Amniotic stem cell (primary cell): ENCODE measurements around the gene PFKFB3.

Source experiments
- DNase-seq: peaks from one replicate; lab custom pipeline; 2025; lab: John Stamatoyannopoulos, UW

The PFKFB3 gene

DNA sequence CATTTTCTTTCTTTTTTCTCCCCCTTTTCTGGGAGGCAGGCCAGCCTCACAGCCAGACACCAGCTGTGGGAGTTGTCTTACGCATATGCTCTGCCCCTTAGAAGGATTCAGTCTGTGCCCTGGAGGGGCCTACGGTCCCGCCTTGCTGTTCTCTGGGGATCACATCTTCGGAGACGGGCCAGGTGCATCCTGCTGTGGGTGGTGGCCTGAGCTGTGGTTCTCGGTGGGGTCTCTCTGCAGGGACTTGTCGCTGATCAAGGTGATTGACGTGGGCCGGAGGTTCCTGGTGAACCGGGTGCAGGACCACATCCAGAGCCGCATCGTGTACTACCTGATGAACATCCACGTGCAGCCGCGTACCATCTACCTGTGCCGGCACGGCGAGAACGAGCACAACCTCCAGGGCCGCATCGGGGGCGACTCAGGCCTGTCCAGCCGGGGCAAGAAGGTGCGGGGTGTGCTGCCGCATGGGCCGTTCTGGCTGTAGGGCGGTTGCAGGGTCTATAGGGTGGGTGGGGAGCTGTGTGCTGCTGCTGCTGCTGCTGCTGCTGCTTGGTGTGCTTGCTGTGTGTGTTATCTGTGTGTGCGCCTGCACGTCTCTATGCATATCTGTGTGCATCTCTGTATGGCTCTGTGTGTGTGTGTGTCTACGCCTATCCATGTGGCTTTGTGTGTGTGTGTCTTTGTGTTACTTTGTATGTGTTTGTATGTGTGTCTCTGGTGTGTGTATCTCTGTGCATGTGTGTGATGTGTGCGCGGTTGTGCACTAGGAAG is 17.9 kb downstream of the PFKFB3 start:
- DNase-seq: no peak

DNA sequence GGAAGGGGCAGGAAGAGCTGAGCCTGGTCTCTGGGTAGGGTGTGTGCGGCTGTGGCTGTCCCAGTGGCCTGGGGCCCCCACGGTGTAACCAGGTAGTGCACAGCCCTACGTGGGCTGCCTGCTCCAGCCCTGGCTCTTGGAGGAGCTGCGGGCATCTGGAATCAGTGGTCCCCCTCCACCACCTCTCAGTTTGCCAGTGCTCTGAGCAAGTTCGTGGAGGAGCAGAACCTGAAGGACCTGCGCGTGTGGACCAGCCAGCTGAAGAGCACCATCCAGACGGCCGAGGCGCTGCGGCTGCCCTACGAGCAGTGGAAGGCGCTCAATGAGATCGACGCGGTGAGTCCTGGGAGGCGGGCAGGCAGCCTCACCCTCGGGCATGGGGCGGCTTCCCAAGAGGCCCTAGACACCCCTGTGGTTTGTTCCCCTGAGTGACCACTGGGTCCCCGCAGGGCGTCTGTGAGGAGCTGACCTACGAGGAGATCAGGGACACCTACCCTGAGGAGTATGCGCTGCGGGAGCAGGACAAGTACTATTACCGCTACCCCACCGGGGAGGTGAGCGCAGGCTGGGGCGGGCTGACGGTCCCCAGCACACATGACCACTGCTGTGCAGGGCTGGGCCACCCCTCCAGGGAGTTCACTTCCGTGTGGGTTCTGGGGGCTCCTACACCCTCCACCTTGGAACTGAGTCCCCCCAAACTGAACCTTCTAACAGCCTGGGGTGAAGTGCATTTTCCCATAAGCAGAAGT is 18.6 kb downstream of the PFKFB3 start:
- no peak for DNase-seq

DNA sequence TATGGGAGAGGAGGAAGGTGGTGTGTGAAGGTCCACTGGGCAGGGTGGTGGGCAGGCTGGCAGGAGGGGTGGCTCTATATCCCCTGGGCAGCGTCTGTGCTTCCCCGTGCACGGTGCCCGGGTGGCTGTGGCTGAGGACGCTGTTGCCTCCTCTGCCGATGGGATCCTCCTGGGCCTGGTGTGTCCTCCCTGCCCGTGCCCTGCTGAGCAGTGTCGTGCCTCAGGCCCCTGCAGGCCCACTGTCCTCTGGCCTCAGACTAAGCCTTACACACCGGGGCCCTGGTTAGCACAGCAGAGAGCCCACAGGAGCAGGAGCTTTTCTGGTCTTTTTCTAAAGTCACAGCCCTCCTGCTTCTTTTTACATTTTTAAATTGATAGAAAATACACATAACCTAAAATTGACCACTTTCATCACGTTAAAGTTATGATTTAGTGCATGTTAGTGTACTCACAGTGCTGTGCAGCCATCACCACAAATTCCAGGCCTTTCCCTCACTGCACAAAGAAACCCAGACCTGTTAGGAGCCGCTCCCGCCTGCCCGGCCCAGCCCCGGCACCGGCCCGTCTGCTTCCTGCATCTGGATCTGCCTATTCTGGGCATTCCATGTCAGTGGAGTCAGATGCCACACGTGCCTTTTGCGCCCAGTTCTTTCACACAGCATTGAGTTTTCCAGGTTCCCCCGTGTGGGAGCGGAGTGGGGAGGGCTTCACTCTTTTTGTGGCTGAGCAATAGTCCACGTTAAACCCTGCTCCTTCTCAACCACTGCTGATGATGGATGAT is 19.4 kb downstream of the PFKFB3 start:
- no peak for DNase-seq

DNA sequence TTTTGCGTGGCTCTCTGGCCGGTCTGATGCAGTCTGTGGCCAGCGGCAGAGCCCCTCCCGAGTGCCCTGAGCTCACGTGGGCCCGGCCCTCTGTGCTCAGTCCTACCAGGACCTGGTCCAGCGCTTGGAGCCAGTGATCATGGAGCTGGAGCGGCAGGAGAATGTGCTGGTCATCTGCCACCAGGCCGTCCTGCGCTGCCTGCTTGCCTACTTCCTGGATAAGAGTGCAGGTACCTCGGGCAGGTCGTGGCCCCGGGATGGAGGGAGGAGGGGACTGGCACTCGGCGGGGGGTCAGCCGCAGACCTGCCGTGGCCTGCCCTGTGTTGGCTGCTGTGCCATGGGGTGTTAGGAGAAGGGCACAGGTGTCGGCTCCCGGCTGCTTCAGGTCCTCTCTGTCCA is 20.0 kb downstream of the PFKFB3 start:
- no peak for DNase-seq

DNA sequence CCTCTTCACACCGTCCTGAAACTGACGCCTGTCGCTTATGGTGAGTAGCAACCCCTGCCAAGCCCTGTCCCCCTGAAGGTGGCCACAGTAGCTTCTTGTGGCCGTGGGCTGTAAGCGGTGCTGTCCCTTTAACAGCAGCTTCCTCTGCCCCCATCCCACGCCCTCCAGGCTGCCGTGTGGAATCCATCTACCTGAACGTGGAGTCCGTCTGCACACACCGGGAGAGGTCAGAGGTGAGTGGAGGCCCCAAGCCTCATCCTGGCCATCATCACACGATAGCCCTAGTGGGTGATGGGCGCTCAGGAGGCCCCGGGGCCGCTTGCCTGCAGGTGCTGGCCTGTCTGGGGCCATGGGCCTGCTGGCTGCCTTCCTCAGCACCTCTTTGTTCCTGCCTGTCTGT is 21.2 kb downstream of the PFKFB3 start:
- DNase-seq: no peak

DNA sequence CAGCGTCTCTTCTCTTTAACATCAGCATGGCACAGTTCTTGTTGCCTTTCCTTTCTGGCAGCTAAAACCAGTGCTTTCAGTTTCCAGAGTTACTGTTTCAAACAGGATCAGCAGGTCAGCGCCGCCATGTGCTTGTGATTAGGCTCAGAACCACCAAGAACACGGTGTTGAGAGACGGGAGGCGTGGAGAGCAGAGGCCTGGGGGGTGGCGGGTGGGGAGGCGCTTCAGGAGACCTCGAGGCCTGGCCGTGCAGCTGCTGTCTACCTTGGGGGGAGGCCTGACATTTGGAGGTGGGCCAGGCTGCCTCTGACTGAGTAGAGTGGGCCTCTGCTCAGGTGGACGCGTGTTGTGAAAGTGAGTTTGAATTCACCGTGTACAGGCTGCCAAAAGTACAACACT is 22.0 kb downstream of the PFKFB3 start:
- DNase-seq: no peak

DNA sequence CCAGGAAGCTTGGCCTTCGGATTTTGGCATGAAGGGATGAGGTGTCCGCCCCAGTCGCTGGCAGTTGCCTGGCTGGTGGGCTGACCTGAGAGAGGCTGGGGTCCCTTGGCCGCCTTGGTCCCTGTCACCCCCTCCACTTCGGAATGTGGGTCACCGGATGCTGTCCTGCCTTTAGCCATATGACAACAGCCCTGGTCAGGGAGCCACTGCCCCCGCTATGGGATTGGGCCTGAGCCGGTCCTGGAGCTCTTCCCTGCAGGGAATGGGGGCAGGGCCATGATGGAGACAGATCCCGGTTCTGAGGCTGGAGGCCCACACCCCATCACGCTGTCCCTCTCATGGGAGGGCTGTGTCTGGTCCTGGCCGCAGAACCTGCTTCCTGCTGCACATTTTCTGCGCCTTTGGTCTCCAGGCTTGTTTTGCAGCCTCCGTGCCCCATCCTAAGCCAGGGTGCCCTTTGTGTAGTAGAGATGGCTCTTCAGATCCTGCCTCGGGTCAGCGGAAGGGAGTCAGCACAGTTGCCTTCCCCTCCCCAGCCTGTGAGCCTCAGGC is 22.6 kb downstream of the PFKFB3 start:
- DNase-seq: no peak

DNA sequence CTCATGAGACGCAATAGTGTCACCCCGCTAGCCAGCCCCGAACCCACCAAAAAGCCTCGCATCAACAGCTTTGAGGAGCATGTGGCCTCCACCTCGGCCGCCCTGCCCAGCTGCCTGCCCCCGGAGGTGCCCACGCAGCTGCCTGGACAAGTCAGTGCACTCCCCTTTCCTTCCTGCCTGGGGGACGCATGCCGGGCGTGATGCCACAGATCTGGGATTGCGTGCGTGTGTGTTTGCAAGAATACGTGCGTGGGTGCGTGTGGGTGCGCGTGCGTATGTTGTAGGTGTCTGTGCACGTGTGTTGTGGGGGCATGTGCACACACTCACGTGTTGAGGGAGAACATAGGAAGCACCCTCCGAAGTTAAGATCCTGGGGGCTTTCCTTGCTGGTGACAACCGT is 23.5 kb downstream of the PFKFB3 start:
- no peak for DNase-seq

DNA sequence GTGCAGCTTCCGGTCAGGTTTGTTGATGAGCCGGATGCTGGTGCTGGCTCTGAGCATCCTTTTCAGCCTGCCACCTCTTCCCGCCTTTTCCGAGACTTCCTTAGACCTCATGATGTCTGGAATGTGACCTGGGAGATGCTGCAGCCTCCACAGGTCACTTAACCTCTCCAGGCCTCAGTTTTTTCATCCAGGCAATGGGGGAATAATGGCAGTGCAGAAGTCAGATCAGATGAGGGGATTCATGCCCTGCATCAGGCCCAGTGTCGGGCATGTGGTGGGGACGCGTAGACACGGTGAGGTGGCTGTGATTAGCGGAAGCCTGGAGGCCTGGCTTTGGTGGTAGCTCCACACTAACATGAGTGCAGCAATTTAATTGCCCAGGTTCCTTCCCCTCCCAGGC is 24.6 kb downstream of the PFKFB3 start:
- DNase-seq: no peak

DNA sequence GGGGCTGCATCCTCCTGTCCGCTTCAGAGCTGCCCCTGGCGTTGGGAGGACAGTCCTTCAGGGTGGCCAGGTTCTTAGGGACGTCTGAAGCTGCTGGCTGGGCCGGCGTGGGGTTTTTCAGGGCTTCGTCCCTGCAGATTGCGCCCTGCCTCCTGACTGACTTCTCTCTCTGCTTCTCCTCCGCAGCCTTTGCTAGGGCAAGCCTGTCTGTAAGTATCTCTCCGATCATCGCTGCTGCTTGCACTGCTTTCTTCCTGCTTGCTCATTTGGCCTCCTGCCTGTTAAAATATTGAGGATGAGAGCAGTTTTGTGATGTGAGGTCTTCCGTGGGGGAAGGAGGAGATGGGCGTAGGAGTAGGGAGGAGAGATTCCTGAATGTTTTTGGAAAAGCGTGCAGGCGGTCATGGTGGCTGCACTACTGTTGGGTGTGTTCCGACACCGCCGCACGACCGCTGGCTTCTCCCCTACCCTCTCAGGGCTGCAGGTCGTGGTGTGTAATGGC is 25.3 kb downstream of the PFKFB3 start:
- DNase-seq: peak; percentile 59

DNA sequence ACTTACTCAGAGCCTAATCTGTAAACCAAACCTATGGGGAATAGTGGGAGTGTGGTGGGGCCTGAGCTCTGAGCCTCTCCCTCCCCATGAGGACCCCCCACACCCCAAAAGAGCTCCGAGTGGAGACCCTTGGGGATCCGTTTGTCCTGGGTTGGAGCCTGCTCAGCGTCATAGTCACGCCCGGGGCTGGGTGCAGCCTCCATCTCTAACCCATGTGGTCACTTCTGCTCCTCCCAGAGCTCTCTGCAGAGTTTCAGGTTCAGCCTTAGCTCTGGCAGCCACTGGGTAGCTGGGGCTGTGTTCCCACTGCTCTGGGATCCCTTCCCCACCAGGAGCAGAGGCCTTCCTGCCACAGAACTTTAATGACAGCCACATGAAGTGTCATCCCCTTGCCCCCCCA is 25.9 kb downstream of the PFKFB3 start:
- no peak for DNase-seq

DNA sequence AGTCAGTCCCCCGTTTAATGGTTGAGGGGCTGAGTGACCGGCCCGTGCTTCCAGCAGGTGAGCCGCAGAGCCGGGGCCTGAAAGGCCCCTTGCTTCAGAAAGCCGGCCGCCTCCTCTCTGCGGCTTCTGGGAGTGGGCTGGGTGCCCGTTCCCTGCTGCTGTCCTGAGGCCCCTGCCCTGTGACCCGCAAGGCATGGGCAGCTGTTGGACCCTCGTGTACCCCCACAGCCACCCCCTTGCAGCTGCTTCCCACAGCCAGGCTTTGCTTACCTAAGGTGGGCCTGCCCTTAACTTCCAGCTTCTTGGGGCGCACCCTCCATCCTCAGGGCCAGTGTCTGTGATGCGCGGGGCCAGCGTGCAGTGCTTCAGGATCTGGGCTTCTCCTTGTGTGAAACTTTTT is 26.6 kb downstream of the PFKFB3 start:
- DNase-seq: no peak

DNA sequence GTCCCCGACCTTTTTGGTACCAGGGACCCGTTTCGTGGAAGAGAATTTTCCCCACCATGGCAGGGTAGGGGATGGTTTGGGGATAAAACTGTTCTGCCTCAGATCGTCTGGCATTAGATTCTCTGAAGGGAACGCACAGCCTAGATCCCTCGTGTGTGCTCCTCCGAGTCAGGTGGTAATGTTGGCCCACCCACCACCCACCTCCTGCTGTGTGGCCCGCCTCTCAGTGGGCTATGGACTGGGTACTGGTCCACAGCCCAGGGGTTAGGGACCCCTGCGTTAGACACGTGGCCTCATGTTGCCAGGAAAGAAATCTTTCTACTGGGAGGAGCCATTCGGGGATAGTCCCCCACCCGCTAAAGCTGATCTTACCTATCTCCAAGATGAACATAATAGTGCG is 27.0 kb downstream of the PFKFB3 start:
- DNase-seq: no peak

DNA sequence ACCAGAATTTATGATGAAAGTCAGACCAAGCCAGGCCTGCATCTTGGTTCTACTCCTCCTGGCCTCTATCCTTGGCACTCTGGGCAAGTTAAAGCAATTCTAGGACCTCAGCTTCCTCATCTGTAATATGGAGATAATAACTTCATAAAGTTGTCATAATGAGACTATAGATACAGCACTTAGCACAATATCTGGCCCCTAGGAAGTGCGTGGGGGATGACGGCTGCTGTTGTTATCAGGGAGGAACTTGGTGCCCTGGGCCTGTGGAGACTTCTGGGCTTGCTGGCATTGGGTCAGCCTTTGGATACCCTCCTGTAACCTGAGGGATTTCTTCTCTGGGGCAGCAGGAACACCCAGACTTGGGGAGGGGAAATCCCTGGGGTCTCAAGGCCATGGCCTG is 27.6 kb downstream of the PFKFB3 start:
- DNase-seq: no peak

DNA sequence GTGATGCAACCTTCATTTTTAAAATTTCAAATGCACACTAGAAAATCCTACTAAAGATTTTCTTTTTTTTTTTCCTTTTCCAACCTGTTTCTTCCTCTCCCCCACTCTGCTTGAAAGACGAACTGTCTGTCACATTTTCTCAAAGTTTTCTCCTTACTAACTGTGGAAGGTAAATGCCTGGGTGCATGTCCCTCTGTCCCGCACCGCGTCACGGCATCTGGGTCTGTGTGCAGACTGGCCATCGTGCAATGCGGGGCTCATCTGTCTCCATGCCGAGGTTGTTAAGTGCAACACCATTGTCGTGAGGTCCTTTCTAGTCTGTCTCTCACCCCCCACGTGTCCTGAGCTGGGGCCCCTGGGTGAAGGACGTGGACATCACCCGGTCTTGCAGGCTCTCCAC is 28.4 kb downstream of the PFKFB3 start:
- DNase-seq: no peak

DNA sequence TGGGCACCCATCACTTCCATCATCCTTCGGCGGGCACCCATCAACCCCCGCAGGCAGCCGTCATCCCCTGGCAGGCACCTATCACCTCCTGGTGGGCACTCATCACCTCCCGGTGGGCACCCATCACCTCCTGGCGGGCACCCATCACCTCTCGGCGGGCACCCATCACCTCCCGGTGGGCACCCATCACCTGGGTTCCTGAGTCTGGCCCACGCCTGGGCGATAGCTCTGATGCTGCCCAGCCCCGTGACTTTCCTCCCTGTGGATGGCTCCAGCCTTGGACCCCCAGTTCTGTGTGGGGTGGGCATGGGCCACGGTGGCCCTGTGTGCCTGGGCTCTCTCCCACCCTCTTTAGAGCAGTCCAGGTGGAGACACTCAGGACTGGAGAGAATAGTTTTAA is 29.0 kb downstream of the PFKFB3 start:
- no peak for DNase-seq

DNA sequence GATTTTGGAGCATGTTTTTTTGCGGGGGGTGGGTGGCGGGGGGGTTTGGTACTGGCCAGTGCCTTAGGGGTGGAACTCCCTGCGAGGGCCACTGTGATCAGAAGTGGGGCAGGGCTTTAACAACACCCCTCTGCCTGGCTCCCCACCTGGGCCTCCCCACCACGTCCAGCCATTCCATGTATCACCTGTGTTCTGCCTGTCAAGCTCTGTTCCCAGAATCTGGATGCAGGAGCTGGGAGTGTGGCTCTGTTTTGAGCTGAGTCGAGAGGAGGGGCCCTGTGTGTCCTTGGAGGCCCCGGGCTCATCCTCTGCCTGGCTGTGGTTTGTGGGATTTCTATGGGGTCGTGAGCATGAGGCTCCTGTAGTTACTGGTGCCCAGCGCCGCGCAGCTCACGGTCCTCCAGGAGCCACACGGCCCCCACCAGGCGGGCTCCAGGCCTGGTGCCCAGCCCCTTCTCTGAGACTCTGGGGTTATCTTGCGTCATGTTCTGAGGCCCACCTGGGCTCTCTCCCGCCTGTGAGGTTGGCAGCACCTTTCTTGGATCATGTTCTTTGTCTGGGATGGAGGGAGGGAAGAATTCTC is 29.6 kb downstream of the PFKFB3 start:
- no peak for DNase-seq

DNA sequence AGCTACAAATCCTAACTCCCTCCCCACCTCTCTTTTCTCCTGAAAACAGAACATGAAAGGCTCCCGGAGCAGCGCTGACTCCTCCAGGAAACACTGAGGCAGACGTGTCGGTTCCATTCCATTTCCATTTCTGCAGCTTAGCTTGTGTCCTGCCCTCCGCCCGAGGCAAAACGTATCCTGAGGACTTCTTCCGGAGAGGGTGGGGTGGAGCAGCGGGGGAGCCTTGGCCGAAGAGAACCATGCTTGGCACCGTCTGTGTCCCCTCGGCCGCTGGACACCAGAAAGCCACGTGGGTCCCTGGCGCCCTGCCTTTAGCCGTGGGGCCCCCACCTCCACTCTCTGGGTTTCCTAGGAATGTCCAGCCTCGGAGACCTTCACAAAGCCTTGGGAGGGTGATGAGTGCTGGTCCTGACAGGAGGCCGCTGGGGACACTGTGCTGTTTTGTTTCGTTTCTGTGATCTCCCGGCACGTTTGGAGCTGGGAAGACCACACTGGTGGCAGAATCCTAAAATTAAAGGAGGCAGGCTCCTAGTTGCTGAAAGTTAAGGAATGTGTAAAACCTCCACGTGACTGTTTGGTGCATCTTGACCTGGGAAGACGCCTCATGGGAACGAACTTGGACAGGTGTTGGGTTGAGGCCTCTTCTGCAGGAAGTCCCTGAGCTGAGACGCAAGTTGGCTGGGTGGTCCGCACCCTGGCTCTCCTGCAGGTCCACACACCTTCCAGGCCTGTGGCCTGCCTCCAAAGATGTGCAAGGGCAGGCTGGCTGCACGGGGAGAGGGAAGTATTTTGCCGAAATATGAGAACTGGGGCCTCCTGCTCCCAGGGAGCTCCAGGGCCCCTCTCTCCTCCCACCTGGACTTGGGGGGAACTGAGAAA is 30.4 kb downstream of the PFKFB3 start:
- DNase-seq: no peak

DNA sequence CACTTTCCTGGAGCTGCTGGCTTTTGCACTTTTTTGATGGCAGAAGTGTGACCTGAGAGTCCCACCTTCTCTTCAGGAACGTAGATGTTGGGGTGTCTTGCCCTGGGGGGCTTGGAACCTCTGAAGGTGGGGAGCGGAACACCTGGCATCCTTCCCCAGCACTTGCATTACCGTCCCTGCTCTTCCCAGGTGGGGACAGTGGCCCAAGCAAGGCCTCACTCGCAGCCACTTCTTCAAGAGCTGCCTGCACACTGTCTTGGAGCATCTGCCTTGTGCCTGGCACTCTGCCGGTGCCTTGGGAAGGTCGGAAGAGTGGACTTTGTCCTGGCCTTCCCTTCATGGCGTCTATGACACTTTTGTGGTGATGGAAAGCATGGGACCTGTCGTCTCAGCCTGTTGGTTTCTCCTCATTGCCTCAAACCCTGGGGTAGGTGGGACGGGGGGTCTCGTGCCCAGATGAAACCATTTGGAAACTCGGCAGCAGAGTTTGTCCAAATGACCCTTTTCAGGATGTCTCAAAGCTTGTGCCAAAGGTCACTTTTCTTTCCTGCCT is 31.1 kb downstream of the PFKFB3 start:
- DNase-seq: no peak

DNA sequence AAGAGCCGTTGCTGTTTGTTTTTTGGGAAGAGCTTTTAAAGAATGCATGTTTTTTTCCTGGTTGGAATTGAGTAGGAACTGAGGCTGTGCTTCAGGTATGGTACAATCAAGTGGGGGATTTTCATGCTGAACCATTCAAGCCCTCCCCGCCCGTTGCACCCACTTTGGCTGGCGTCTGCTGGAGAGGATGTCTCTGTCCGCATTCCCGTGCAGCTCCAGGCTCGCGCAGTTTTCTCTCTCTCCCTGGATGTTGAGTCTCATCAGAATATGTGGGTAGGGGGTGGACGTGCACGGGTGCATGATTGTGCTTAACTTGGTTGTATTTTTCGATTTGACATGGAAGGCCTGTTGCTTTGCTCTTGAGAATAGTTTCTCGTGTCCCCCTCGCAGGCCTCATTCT is 31.6 kb downstream of the PFKFB3 start:
- no peak for DNase-seq
